PC-9 (cell line): Measurements from ENCODE around the gene MACROD2. TPM values are rescaled to one million over a fixed set of nuclear protein-coding genes. Genes with fewer than 3 reads are reported as not detected.

Source experiments
- BruUV-seq: library from RNA; stranded (reverse); fragments of 400-500 nt; replicated peaks from 2 replicates; lab custom pipeline; 2021; lab: Mats Ljungman, UMichigan
- CTCF ChIA-PET: fragments of 300-600 bp; sonication (Branson Sonifier 250); formaldehyde crosslinking; loops from one replicate; lab custom pipeline; 2022; ENCODE audit warnings: antibody characterized with exemption; lab: Charles Lee
- POLR2A ChIA-PET: fragments of 300-600 bp; sonication (Branson Sonifier 250); formaldehyde crosslinking; loops from one replicate; lab custom pipeline; 2022; ENCODE audit warnings: antibody characterized with exemption; ENCODE audit not compliant: unreplicated experiment; lab: Charles Lee
- DNase-seq, 2 experiments: peaks; one replicate each; pipeline versions ENCODE4 v3.0.0 to v3.0.0-alpha.2; 2015 to 2022; ENCODE audit warnings: mixed read lengths in 1 of 2
- H2AFZ ChIP-seq: fragments of 200-600 bp; sonication (generic); 2 replicates; pipeline ENCODE4 v1.8.1; 2017; ENCODE audit warnings: antibody characterized with exemption
- H3F3A ChIP-seq: fragments of 200-600 bp; sonication (generic); 2 replicates; pipeline ENCODE4 v1.8.1; 2017; ENCODE audit warnings: antibody characterized with exemption, mild to moderate bottlenecking, low read depth; ENCODE audit not compliant: insufficient read depth
- H3K27ac ChIP-seq: fragments of 200-600 bp; sonication (generic); 2 replicates; pipeline ENCODE4 v1.6.1; 2016; ENCODE audit warnings: mixed run types
- H3K27me3 ChIP-seq: fragments of 200-600 bp; sonication (generic); 2 replicates; pipeline ENCODE4 v1.6.1; 2016; ENCODE audit warnings: low read depth, mixed run types; ENCODE audit not compliant: insufficient read depth
- H3K36me3 ChIP-seq: fragments of 200-600 bp; sonication (generic); 2 replicates; pipeline ENCODE4 v1.6.1; 2016; ENCODE audit warnings: low read depth, mixed run types
- H3K4me1 ChIP-seq: fragments of 200-600 bp; sonication (generic); replicated peaks from 2 replicates; pipeline ENCODE4 v1.6.1; 2016; ENCODE audit warnings: mixed run types; ENCODE audit not compliant: insufficient read depth
- H3K4me2 ChIP-seq: fragments of 200-600 bp; sonication (generic); 2 replicates; pipeline ENCODE4 v1.6.1; 2017; ENCODE audit warnings: mixed run types
- H3K4me3 ChIP-seq: fragments of 200-600 bp; sonication (generic); 2 replicates; pipeline ENCODE4 v1.6.1; 2016; ENCODE audit warnings: mixed run types
- H3K79me2 ChIP-seq: fragments of 200-600 bp; sonication (generic); 2 replicates; pipeline ENCODE4 v1.6.1; 2017; ENCODE audit warnings: low read depth, mixed run types
- H3K9me2 ChIP-seq: fragments of 200-600 bp; sonication (generic); 2 replicates; pipeline ENCODE4 v1.8.1; 2017; ENCODE audit warnings: mild to moderate bottlenecking; ENCODE audit not compliant: insufficient read depth
- H3K9me3 ChIP-seq: fragments of 200-600 bp; sonication (generic); 2 replicates; pipeline ENCODE4 v1.8.1; 2016; ENCODE audit warnings: low read depth; ENCODE audit not compliant: insufficient read depth
- H4K20me1 ChIP-seq: fragments of 200-600 bp; sonication (generic); 2 replicates; pipeline ENCODE4 v1.8.1; 2017; ENCODE audit not compliant: insufficient read depth
- CTCF ChIP-seq: fragments of 200-600 bp; sonication (generic); conservative IDR thresholded peaks from 2 replicates; pipeline ENCODE4 v1.6.1; 2017; ENCODE audit warnings: mixed run types, antibody characterized with exemption, mild to moderate bottlenecking, moderate library complexity
- EZH2 ChIP-seq: fragments of 200-600 bp; sonication (generic); IDR thresholded peaks from 2 replicates; pipeline ENCODE4 v1.8.0; 2017; ENCODE audit warnings: antibody characterized with exemption, low read depth
- intact Hi-C: fragments of 100-400 bp; cut with micrococcal nuclease; formaldehyde crosslinking; loops from one replicate; pipeline ENCODE4 v1.10.0; 2022; ENCODE audit not compliant: unreplicated experiment
- total RNA-seq: library from RNA; stranded (reverse); gene quantifications from 2 replicates; pipeline ENCODE4 v1.2.3, GENCODE V29; 2021

Gene MACROD2
- total RNA-seq, 1 experiment from 2014 or later: 11.4 TPM

- no peaks in the 10 kb centered on the region for H3K9me3 ChIP-seq
- TF ChIP-seq EZH2 (no peak), CTCF (no peak)
- ChIA-PET POLR2A (no interaction called here), CTCF (no interaction called here)
- no peaks in the 10 kb centered on the region for H3K9me2 ChIP-seq
- H3K4me1 ChIP-seq: no peaks in the 10 kb centered on the region
- no peaks in the 10 kb centered on the region for H3F3A ChIP-seq
- no peak overlapping the region for H3K4me3 ChIP-seq
- intact Hi-C loops: no loop called here
- H4K20me1 ChIP-seq: no peaks in the 10 kb centered on the region
- H3K79me2 ChIP-seq: no peaks in the 10 kb centered on the region
- no peak for DNase-seq
- H3K4me2 ChIP-seq: no peak overlapping the region
- H3K27me3 ChIP-seq: no peaks in the 10 kb centered on the region
- H3K27ac ChIP-seq: no peak overlapping the region
- H3K36me3 ChIP-seq: no peaks in the 10 kb centered on the region
- H2AFZ ChIP-seq: no peak overlapping the region
- no TSS peak for BruUV-seq
These were observed 564.3 kb downstream of the MACROD2 start for GRCh38 chr20:14559612-14560011.

DNA sequence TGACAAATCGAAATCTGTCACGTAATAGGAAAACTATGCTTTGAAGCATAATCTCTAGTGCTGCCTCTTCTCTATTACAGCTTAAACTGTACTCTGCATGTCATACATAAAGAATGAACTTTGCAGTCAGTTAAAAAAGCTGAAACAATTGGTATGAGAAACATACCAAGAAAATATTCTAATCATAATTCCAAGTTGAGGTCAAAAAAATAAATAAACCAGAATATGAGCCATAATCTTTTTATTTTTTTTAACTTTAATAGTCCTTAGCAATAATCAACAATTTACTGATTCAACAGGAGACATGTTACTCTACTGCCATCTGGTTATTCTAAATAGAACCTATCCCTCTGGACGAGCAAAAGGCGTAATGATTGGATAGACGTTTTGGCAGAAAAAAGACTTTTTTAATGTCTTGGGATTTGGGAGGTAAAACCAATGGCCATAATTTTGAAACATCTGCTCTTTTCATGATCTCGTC, 566.5 kb downstream of the MACROD2 start:
- no TSS peak for BruUV-seq
- ChIA-PET POLR2A (no interaction called here), CTCF (no interaction called here)
- no peak for DNase-seq
- H3K4me3 ChIP-seq: no peak overlapping the region
- H3K79me2 ChIP-seq: no peaks in the 10 kb centered on the region
- no peaks in the 10 kb centered on the region for H3K36me3 ChIP-seq
- no peaks in the 10 kb centered on the region for H3K9me3 ChIP-seq
- H3F3A ChIP-seq: no peaks in the 10 kb centered on the region
- H3K27ac ChIP-seq: no peak overlapping the region
- no peaks in the 10 kb centered on the region for H4K20me1 ChIP-seq
- no peak for TF ChIP-seq CTCF
- no peak for TF ChIP-seq EZH2
- intact Hi-C loops: no loop called here
- H3K27me3 ChIP-seq: no peaks in the 10 kb centered on the region
- H2AFZ ChIP-seq: no peak overlapping the region
- no peaks in the 10 kb centered on the region for H3K9me2 ChIP-seq
- H3K4me2 ChIP-seq: no peak overlapping the region
- H3K4me1 ChIP-seq: no peaks in the 10 kb centered on the region

DNA sequence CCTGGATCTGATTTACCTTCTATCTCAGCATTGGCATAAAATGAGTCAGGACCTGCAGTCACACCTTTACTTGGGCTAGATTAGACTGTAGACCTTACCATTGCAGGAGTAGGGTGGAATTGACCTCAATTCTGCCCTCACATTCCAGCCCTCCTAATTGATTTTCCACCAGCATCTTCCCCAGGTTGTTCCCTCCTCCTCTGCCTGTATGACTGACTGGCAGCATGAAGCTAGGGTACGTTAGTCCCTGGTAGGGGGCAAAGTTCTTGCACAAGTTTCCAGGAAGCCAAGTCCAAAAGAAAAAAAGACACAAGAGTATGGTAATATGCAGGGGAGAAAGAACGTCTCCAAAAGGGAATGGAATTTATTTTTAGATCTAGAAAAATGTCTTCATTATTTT, 567.7 kb downstream of the MACROD2 start:
- Histone ChIP-seq H3K36me3 (no peaks in the 10 kb centered on the region), H4K20me1 (no peaks in the 10 kb centered on the region), H3K27ac (no peak overlapping the region), H3K9me3 (no peaks in the 10 kb centered on the region), H3K4me2 (no peak overlapping the region), H3F3A (no peaks in the 10 kb centered on the region), H3K4me3 (no peak overlapping the region), H3K27me3 (no peaks in the 10 kb centered on the region), H3K79me2 (no peaks in the 10 kb centered on the region), H2AFZ (no peak overlapping the region), H3K4me1 (no peaks in the 10 kb centered on the region), H3K9me2 (no peaks in the 10 kb centered on the region)
- intact Hi-C loops: no loop called here
- CTCF ChIA-PET: no interaction called here
- no peak for TF ChIP-seq CTCF
- TF ChIP-seq EZH2: no peak
- DNase-seq: no peak
- POLR2A ChIA-PET: no interaction called here
- BruUV-seq: no TSS peak
